Gastrocnemius medialis (tissue), 4 donors: Measurements from ENCODE around the gene NACAD.

Experiments used
- POLR2A ChIP-seq, 2 donors: fragments of 450-650 bp; IDR thresholded peaks; one replicate each; pipeline ENCODE4 v1.6.1; 2017; ENCODE audit warnings: antibody characterized with exemption in 2 of 2, mild to moderate bottlenecking in 2 of 2, moderate library complexity in 2 of 2
- TF ChIP-seq, protein P1 (sequence below), 5 experiments: fragments of 450-650 bp in 3 of 5; fragments of 200-600 bp in 2 of 5; sonication (generic) in 2 of 5; IDR thresholded peaks in 4 of 5; conservative IDR thresholded peaks in 1 of 5; 1 replicate in 4 of 5; 2 replicates in 1 of 5; pipeline ENCODE4 v1.5.1; 2016 to 2019; ENCODE audit warnings: antibody characterized with exemption in 5 of 5, mild to moderate bottlenecking in 3 of 5, moderate library complexity in 3 of 5

DNA sequence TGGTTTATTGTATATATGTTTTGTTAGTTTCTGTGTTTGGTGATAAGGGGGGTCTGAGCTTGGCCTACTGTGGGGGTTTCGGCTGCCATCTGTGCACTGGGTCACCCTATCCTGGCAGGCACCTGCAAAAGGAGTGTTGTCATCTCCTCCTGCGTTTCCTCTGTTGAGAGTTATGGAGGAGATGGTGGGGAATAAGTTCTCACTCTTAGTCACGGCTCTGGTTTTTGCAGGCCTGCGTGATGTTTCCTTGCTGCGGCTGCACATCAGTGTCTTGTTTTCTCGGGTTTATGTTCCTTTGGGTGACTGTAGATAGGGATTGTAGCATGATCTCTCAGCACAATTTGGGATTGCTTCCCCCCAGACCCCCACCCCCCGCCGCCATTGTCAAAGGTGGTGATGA is 52.0 kb downstream of the NACAD start:
- TF ChIP-seq, protein P1, sequence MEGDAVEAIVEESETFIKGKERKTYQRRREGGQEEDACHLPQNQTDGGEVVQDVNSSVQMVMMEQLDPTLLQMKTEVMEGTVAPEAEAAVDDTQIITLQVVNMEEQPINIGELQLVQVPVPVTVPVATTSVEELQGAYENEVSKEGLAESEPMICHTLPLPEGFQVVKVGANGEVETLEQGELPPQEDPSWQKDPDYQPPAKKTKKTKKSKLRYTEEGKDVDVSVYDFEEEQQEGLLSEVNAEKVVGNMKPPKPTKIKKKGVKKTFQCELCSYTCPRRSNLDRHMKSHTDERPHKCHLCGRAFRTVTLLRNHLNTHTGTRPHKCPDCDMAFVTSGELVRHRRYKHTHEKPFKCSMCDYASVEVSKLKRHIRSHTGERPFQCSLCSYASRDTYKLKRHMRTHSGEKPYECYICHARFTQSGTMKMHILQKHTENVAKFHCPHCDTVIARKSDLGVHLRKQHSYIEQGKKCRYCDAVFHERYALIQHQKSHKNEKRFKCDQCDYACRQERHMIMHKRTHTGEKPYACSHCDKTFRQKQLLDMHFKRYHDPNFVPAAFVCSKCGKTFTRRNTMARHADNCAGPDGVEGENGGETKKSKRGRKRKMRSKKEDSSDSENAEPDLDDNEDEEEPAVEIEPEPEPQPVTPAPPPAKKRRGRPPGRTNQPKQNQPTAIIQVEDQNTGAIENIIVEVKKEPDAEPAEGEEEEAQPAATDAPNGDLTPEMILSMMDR (IDR thresholded peaks at IDR 0.05 in 4 of 5, conservative IDR thresholded peaks at IDR 0.05 in 1 of 5) = no peak
- TF ChIP-seq POLR2A (IDR thresholded peaks at IDR 0.05) = no peak
